H1 (cell line): ENCODE data around the gene DNAI2. TPM values are rescaled to one million over a fixed set of nuclear protein-coding genes. Genes with fewer than 3 reads are reported as not detected.

ENCODE experiments used
- BRCA1 ChIP-seq: IDR thresholded peaks from 2 replicates; pipeline ENCODE4 v1.6.1; 2012; ENCODE audit warnings: low read depth, low read length, improper control_type of control experiment
- RBBP5 ChIP-seq: IDR thresholded peaks from 2 replicates; pipeline ENCODE4 v1.7.1; 2012; ENCODE audit warnings: low read depth, mild to moderate bottlenecking, inconsistent platforms, low read length, moderate library complexity, borderline replicate concordance
- SRF ChIP-seq: IDR thresholded peaks from 2 replicates; pipeline ENCODE4 v1.6.1; 2011; ENCODE audit warnings: mild to moderate bottlenecking, low read depth, low read length, moderate library complexity
- polyA plus RNA-seq, 7 experiments: library from polyadenylated mRNA; depleted of rRNA in 3 of 7; stranded (reverse) in 5 of 7; unstranded in 2 of 7; fragments of >200 nt in 5 of 7; fragments of 200-250 nt in 2 of 7; gene quantifications; 1 replicate in 5 of 7; 2 replicates in 1 of 7; 4 replicates in 1 of 7; pipeline versions ENCODE4 v1.2.1 to v1.2.3, GENCODE V29; 2011 to 2013; ENCODE audit warnings: missing spikeins in 2 of 7, mixed read lengths in 2 of 7
- total RNA-seq: library from RNA; stranded (reverse); fragmentation: NEBNext Ultra II Directional; extraction: Animal tissue kit (Norgen Biotek cat#: 25700); gene quantifications from 2 replicates; pipeline ENCODE4 v1.2.1, GENCODE V29; 2021
- TF ChIP-seq, protein P1 (sequence below): IDR thresholded peaks from 2 replicates; pipeline ENCODE4 v1.6.1; 2012; ENCODE audit warnings: inconsistent platforms

DNAI2 gene
- total and polyA plus RNA-seq, 2 of the 8 experiments (the other 6 are each of a cell fraction or from before 2014, with no cell fraction given), result 0.08 to 0.15 TPM

DNA sequence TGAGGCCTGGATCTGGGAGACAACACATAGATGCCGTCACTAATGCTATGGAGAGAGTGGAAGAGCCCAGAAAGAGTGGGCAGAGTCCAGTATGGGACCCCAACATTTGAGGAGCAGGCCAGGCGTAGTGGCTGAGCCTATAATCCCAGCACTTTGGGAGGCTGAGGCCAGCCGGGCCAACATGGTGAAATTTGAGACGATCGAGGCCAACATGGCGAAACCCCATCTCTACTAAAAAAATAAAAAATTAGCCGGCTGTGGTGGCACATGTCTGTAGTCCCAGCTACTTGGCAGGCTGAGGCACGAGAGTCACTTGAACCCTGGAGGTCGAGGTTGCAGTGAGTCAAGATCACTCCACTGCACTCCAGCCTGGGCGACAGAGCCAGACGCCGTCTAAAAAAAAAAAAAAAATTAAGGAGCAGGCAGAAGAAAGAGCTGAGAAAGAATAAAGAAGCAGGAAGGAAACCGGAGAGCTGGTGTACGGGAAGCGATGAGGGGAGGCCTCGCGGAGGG, 6.0 kb upstream of the DNAI2 start (continued):
- TF ChIP-seq, protein P1, sequence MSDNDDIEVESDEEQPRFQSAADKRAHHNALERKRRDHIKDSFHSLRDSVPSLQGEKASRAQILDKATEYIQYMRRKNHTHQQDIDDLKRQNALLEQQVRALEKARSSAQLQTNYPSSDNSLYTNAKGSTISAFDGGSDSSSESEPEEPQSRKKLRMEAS, result no peak
- no peak for TF ChIP-seq BRCA1
- TF ChIP-seq SRF, result no peak
- TF ChIP-seq RBBP5, result no peak
- TF ChIP-seq, all 59 proteins: peak for 0
